Measurements from ENCODE around the gene ADARB2.

DNA sequence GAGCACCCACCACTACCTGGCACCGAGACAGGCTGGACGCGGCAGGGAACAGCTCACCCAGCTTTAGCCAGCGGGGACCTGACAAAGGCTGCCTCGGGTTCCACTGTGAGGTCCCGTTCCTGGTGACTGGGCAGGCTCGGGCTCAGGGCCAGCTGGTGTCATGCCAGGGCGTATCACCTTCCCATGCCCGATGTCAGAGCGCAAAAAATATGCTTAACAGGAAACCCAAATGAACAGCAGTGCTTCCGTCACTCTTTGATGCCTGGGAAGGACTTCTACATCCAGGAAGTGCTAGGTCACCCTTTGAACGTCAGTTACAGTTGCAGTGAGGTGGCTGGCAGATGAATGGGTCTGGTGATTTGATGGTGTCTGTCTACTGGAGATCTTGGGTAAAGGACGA, 106.0 kb downstream of the ADARB2 start:
- TF ChIP-seq EP300 (IDR thresholded peaks at IDR 0.05): no peak
- TF ChIP-seq, protein P1, sequence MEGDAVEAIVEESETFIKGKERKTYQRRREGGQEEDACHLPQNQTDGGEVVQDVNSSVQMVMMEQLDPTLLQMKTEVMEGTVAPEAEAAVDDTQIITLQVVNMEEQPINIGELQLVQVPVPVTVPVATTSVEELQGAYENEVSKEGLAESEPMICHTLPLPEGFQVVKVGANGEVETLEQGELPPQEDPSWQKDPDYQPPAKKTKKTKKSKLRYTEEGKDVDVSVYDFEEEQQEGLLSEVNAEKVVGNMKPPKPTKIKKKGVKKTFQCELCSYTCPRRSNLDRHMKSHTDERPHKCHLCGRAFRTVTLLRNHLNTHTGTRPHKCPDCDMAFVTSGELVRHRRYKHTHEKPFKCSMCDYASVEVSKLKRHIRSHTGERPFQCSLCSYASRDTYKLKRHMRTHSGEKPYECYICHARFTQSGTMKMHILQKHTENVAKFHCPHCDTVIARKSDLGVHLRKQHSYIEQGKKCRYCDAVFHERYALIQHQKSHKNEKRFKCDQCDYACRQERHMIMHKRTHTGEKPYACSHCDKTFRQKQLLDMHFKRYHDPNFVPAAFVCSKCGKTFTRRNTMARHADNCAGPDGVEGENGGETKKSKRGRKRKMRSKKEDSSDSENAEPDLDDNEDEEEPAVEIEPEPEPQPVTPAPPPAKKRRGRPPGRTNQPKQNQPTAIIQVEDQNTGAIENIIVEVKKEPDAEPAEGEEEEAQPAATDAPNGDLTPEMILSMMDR (IDR thresholded peaks at IDR 0.05): no peak

Data from suprapubic skin (tissue), 3 donors.